Sciatic nerve (tissue), 2 donors: Measurements from ENCODE around the gene CABP7. TPM values are rescaled to one million over a fixed set of nuclear protein-coding genes. Genes with fewer than 3 reads are reported as not detected.

ENCODE experiments used
- ATAC-seq: fragments of 200-7000 bp; cut with Tn5 transposase; one replicate; pipeline ENCODE4 v1.9.1; 2020; ENCODE audit warnings: mild to moderate bottlenecking, moderate library complexity
- DNase-seq: peaks from one replicate; pipeline ENCODE4 v3.0.0-alpha.2; 2020; ENCODE audit warnings: low spot score
- intact Hi-C: fragments of 100-400 bp; cut with DNase I; formaldehyde crosslinking; loops from one replicate; pipeline ENCODE4 v1.14.2; 2022
- total RNA-seq: library from RNA; stranded (reverse); fragmentation: NEBNext Ultra II Directional; extraction: Animal tissue kit (Norgen Biotek cat#: 25700); gene quantifications from one replicate; pipeline ENCODE4 v1.2.1, GENCODE V29; 2021
- donor health status: DM: no; HTN: no; CAD: no.
- donor health status: DM: no; HTN: no; CAD: no.

The CABP7 gene
- total RNA-seq, 1 donor from 2014 or later: not detected

- ATAC-seq (no peak), DNase-seq (no peak)
- intact Hi-C loops: no loop called here
Measured at GRCh38 chr22:29762263-29762662, 42.5 kb downstream of the CABP7 start.

GRCh38 chr22:29765905-29766631, 46.3 kb downstream of the CABP7 start:
- intact Hi-C loops: no loop called here

GRCh38 chr22:29766632-29767170, 46.9 kb downstream of the CABP7 start, which contains the start of gene ZMAT5:
Gene ZMAT5, minus strand, starts transcription at chr22:29767007. Its CDS starts 18,463 bp downstream, at chr22:29748544.
- ATAC-seq (peak; percentile 99), DNase-seq (peak; percentile 94)
- intact Hi-C loops: no loop called here

More at GRCh38 chr22:29765905-29766631, 46.3 kb downstream of the CABP7 start:
- ATAC-seq (peak; percentile 8), DNase-seq (no peak)

GRCh38 chr22:29767171-29768051, 47.6 kb downstream of the CABP7 start, which contains the start of gene UQCR10:
Gene UQCR10, plus strand, starts transcription at chr22:29767369. Its CDS starts 30 bp downstream, at chr22:29767399.
- intact Hi-C loops: no loop called here
- DNase-seq (peak; percentile 94), ATAC-seq (peak; percentile 96)

- no peak for DNase-seq
- ATAC-seq: no peak
- intact Hi-C loops: no loop called here
Measured at GRCh38 chr22:29768052-29768693, 48.4 kb downstream of the CABP7 start.

GRCh38 chr22:29769723-29770321, 50.0 kb downstream of the CABP7 start:
- intact Hi-C loops: no loop called here
- ATAC-seq (no peak), DNase-seq (no peak)

GRCh38 chr22:29772170-29772641, 52.4 kb downstream of the CABP7 start:
- no peak for DNase-seq
- intact Hi-C loops: no loop called here
- peak; percentile 47 for ATAC-seq

- ATAC-seq (no peak), DNase-seq (no peak)
- intact Hi-C loops: no loop called here
Measured at GRCh38 chr22:29773233-29773632, 53.4 kb downstream of the CABP7 start.

GRCh38 chr22:29780220-29780619, 60.4 kb downstream of the CABP7 start:
- ATAC-seq (no peak), DNase-seq (no peak)
- intact Hi-C loops: no loop called here

- ATAC-seq (peak; percentile 19), DNase-seq (no peak)
- intact Hi-C loops: no loop called here
Measured at GRCh38 chr22:29780748-29781676, 61.2 kb downstream of the CABP7 start.

Other genes starting within 250 kb of the CABP7 start
- 1.4 TPM for gene NEFH, start 239.8 kb upstream of the CABP7 start, total RNA-seq
- 45.4 TPM for gene THOC5, start 166.2 kb upstream of the CABP7 start, total RNA-seq
- gene NIPSNAP1, start 138.9 kb upstream of the CABP7 start, total RNA-seq: 17.7 TPM
- 28.4 TPM for gene NF2, start 116.4 kb upstream of the CABP7 start, total RNA-seq
- gene ZMAT5, start 47.0 kb downstream of the CABP7 start, total RNA-seq: 23.6 TPM
- 42.0 TPM for gene UQCR10, start 47.4 kb downstream of the CABP7 start, total RNA-seq
- gene ASCC2, start 118.3 kb downstream of the CABP7 start, total RNA-seq: 47.1 TPM
- 73.2 TPM for gene MTMR3, start 163.2 kb downstream of the CABP7 start, total RNA-seq